Measurements from ENCODE around the gene CUL2.
"Not testable (repeated sequence)": the region's sequence is repeated elsewhere in the genome, so short reads cannot be mapped to it uniquely, and the experiment has no call there.

The CUL2 gene

DNA sequence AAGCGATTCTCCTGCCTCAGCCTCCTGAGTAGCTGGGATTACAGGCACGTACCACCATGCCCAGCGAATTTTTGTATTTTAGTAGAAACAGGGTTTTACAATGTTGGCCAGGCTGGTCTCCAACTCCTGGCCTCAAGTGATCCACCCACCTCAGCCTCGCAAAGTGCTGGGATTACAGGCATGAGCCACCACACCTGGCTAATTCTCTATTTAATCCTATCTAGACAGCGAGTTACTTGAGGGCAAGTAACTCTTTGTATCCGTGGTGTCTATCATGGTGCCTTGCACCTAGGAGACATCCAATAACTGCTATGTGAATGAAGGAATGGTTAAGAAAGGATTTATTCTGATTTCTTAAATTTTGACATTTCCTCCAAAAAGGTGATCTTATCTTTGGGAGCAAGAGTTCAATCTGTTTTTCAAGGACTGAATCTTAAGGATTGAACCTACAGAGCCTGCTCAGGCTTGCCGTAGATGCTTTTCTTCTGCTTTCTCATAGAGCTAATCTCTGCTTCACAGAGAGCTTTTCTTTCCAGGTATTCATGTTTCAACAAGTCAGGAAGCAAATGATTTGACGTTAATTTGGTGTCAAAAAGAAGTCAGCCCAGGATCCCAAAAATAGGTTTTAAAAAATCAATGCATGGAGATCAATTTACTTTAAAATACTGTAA is 101.6 kb downstream of the CUL2 start:
- Histone ChIP-seq H3K9me3 (peaks cover 32% of the 10 kb centered on the region), H3K9ac (no peak overlapping the region), H3K36me3 (no peaks in the 10 kb centered on the region), H4K20me1 (no peaks in the 10 kb centered on the region), H3K4me2 (no peak overlapping the region), H3K27me3 (no peaks in the 10 kb centered on the region), H3K27ac (no peak overlapping the region), H3K4me3 (no peak overlapping the region), H3K4me1 (no peaks in the 10 kb centered on the region)
- TF ChIP-seq Cebpa-rat (IDR thresholded peaks at IDR 0.05) = no peak

DNA sequence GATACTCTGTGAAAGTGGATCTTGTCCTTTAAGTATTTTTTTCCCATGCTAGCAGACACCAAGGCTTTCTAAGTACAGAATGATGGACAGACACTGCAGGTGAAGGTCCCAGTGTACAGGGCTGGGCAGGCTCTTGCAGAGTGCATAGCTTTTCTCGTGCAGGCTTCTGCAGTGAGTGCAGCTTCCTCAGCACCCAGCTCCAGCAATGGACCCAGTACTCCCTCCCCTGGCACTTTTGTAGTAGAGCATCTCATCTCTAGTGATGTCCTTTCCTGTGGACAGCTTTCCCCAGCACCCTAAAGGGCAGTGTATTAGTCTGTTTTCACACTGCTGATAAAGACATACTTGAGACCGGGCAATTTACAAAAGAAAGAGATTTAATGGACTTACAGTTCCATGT is 104.3 kb downstream of the CUL2 start:
- H3K9me3 ChIP-seq = peaks cover 42% of the 10 kb centered on the region
- H4K20me1 ChIP-seq = no peaks in the 10 kb centered on the region
- H3K4me2 ChIP-seq = no peak overlapping the region
- no peak overlapping the region for H3K4me3 ChIP-seq
- H3K27me3 ChIP-seq = no peaks in the 10 kb centered on the region
- no peak for TF ChIP-seq Cebpa-rat (IDR thresholded peaks at IDR 0.05)
- H3K9ac ChIP-seq = no peak overlapping the region
- H3K4me1 ChIP-seq = no peaks in the 10 kb centered on the region
- H3K27ac ChIP-seq = no peak overlapping the region
- H3K36me3 ChIP-seq = no peaks in the 10 kb centered on the region

DNA sequence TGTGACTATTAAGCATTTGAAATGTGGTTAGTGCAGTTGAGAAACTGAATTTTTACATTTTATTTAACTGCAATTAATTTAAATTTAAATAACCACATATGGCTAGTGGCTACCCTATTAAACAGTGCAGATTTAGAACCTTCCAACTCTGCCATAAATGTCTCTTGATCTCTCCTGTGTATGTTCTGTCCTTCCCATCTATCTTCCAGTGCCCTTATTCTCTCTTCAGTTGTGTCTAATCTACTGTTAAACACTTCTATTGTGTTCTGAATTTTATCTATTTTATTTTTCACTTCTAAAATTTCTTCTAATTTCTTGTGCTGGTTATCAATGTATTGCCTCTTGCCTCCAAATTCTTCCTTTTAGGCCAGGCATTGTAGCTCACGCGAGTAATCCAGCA is 105.0 kb downstream of the CUL2 start:
- H3K4me3 ChIP-seq = no peak overlapping the region
- H3K27me3 ChIP-seq = no peaks in the 10 kb centered on the region
- no peak overlapping the region for H3K27ac ChIP-seq
- H4K20me1 ChIP-seq = no peaks in the 10 kb centered on the region
- no peak overlapping the region for H3K9ac ChIP-seq
- no peak overlapping the region for H3K4me2 ChIP-seq
- H3K36me3 ChIP-seq = no peaks in the 10 kb centered on the region
- no peaks in the 10 kb centered on the region for H3K4me1 ChIP-seq
- peaks cover 42% of the 10 kb centered on the region for H3K9me3 ChIP-seq
- TF ChIP-seq Cebpa-rat (IDR thresholded peaks at IDR 0.05) = no peak

DNA sequence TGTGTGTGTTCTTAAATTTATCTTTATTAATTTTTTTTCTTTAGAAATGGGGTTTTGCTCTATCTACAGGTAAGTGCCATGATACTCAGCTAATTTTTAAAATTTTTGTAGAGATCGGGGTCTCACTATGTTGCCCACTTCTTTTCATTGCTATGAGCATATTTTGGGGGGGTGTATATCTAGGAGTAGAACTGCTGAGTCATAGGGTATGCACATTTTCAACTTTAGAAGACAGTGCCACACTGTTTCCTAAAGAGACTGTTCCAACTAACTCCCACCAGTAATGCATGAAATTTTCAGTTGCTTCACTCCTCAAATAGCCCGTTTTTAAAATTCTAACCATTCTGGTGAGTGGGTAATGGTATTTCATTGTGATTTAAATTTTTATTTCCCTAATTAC is 108.3 kb downstream of the CUL2 start:
- H3K4me2 ChIP-seq = no peak overlapping the region
- no peak overlapping the region for H3K9ac ChIP-seq
- no peaks in the 10 kb centered on the region for H3K4me1 ChIP-seq
- no peak overlapping the region for H3K27ac ChIP-seq
- TF ChIP-seq Cebpa-rat (IDR thresholded peaks at IDR 0.05) = no peak
- no peak overlapping the region for H3K4me3 ChIP-seq
- no peaks in the 10 kb centered on the region for H4K20me1 ChIP-seq
- peaks cover 50% of the 10 kb centered on the region for H3K9me3 ChIP-seq
- no peaks in the 10 kb centered on the region for H3K36me3 ChIP-seq
- no peaks in the 10 kb centered on the region for H3K27me3 ChIP-seq

- Histone ChIP-seq H3K9ac (no peak overlapping the region), H3K27me3 (no peaks in the 10 kb centered on the region), H3K9me3 (peaks cover 48% of the 10 kb centered on the region), H3K36me3 (no peaks in the 10 kb centered on the region), H4K20me1 (no peaks in the 10 kb centered on the region), H3K4me2 (no peak overlapping the region), H3K4me3 (no peak overlapping the region), H3K27ac (no peak overlapping the region), H3K4me1 (peaks cover 4% of the 10 kb centered on the region; the same call in 1 of the 2 replicates)
- no peak for TF ChIP-seq Cebpa-rat (IDR thresholded peaks at IDR 0.05)
These were observed 110.2 kb downstream of the CUL2 start for GRCh38 chr10:34979938-34980337.

DNA sequence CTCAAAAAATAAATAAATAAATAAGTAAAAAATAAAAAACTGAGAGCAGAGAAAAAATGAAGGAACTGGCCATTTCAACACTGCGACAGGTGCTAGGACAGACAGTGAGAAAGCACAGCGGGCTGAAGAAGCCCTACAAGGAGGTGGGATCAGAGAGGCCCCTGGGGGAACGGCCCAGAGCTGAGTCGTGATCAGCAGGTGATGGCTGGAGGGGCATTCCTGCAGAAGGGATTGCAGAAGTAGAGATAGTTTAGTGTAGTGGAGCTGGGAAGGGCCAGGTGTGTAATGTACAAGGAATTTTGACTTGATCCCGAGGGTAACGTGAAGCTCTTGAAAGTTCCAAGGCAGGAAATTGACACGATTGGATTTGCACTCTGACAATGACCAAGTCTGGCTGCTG is 112.1 kb downstream of the CUL2 start:
- H3K36me3 ChIP-seq = no peaks in the 10 kb centered on the region
- H3K27me3 ChIP-seq = no peaks in the 10 kb centered on the region
- no peak overlapping the region for H3K4me3 ChIP-seq
- no peak for TF ChIP-seq Cebpa-rat (IDR thresholded peaks at IDR 0.05)
- peaks cover 4% of the 10 kb centered on the region; the same call in 1 of the 2 replicates for H3K4me1 ChIP-seq
- H3K9me3 ChIP-seq = peaks cover 46% of the 10 kb centered on the region
- no peaks in the 10 kb centered on the region for H4K20me1 ChIP-seq
- H3K27ac ChIP-seq = no peak overlapping the region
- H3K4me2 ChIP-seq = no peak overlapping the region
- no peak overlapping the region for H3K9ac ChIP-seq

DNA sequence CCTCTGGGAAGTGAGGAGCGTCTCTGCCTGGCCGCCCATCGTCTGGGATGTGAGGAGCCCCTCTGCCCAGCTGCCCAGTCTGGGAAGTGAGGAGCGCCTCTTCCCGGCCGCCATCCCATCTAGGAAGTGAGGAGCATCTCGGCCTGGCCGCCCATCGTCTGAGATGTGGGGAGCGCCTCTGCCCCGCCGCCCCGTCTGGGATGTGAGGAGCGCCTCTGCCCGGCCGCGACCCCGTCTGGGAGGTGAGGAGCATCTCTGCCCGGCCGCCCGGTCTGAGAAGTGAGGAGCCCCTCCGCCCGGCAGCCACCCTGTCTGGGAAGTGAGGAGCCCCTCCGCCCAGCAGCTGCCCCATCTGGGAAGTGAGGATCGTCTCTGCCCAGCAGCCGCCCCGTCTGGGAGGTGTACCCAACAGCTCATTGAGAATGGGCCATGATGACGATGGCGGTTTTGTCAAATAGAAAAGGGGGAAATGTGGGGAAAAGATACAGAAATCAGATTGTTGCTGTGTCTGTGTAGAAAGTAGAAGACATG is 113.7 kb downstream of the CUL2 start:
- not testable (repeated sequence) for H4K20me1 ChIP-seq, H3K4me2 ChIP-seq, H3K9ac ChIP-seq, H3K27me3 ChIP-seq, H3K4me1 ChIP-seq, H3K4me3 ChIP-seq, H3K36me3 ChIP-seq, H3K27ac ChIP-seq
- H3K9me3 ChIP-seq = peaks cover 40% of the 10 kb centered on the region

DNA sequence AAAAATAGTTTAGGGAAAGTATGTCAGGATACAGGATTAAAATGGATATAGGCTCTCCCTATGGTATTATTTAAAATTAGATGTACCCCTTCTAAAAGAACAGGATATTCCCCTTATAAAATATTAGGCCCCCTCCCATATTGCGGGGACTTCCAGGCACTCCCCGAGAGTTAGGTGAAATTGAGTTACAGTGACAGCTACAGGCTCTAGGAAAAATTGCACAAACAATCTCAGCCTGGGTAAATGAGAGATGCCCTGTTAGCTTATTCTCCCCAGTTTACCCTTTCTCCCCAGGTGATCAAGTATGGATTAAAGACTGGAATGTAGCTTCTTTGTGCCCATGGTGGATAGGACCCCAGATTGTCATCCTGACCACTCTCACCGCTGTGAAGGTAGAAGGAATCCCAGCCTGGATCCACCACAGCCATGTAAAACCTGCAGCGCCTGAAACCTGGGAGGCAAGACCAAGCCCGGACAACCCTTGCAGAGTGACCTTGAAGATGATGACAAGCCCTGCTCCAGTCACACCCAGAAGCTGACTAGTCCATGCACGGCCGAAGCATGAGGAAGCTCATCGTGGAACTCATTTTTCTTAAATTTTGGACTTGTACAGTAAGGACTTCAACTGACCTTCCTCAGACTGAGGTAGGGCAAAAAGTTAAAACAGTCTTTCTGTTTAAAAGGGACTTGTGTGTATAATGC is 115.6 kb downstream of the CUL2 start:
- not testable (repeated sequence) for H3K27ac ChIP-seq, H3K4me3 ChIP-seq, H3K4me2 ChIP-seq, H4K20me1 ChIP-seq, H3K4me1 ChIP-seq, H3K27me3 ChIP-seq, H3K9ac ChIP-seq, H3K36me3 ChIP-seq
- peaks cover 40% of the 10 kb centered on the region for H3K9me3 ChIP-seq

- not testable (repeated sequence) for H3K4me1 ChIP-seq
These were observed 116.4 kb downstream of the CUL2 start for GRCh38 chr10:34973757-34974156.

GRCh38 chr10:34973121-34973520 is 117.0 kb downstream of the CUL2 start:
- H3K4me2 ChIP-seq, H3K4me3 ChIP-seq, H3K9ac ChIP-seq, H4K20me1 ChIP-seq, H3K27ac ChIP-seq, H3K27me3 ChIP-seq, H3K4me1 ChIP-seq, H3K36me3 ChIP-seq: not testable (repeated sequence)
- peaks cover 39% of the 10 kb centered on the region for H3K9me3 ChIP-seq

More at GRCh38 chr10:34973757-34974156, 116.4 kb downstream of the CUL2 start:
- not testable (repeated sequence) for H3K4me2 ChIP-seq, H3K36me3 ChIP-seq, H3K4me3 ChIP-seq, H3K27me3 ChIP-seq, H3K9ac ChIP-seq, H4K20me1 ChIP-seq, H3K27ac ChIP-seq
- H3K9me3 ChIP-seq = peaks cover 40% of the 10 kb centered on the region

GRCh38 chr10:34972591-34972990 is 117.5 kb downstream of the CUL2 start:
- H3K36me3 ChIP-seq, H3K4me1 ChIP-seq, H3K9ac ChIP-seq, H3K27ac ChIP-seq, H4K20me1 ChIP-seq, H3K27me3 ChIP-seq, H3K4me3 ChIP-seq, H3K4me2 ChIP-seq: not testable (repeated sequence)
- peaks cover 37% of the 10 kb centered on the region for H3K9me3 ChIP-seq

DNA sequence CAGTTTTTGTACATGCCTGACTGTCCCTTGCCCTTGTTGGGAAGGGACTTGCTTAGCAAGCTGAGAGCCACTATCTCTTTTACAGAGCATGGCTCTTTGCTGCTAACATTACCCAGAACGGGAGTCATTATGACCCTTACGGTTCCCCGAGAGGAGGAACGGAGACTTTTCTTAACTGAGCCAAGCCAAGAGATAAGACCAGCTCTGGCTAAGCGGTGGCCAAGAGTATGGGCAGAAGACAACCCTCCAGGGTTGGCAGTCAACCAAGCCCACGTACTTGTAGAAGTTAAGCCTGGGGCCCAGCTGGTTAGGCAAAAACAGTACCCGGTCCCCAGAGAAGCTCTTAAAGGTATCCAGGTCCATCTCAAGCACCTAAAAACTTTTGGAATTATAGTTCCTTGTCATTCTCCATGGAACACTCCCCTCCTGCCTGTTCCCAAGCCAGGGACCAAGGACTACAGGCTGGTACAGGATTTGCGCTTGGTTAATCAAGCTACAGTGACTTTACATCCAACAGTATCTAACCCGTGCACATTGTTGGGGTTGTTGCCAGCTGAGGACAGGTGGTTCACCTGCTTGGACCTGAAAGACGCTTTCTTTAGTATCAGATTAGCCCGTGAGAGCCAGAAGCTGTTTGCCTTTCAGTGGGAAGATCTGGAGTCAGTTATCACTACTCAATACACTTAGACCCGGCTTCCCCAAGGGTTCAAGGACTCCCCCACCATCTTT is 118.4 kb downstream of the CUL2 start:
- not testable (repeated sequence) for H3K9ac ChIP-seq

More for the DNA sequence above, 118.4 kb downstream of the CUL2 start:
- not testable (repeated sequence) for H3K4me3 ChIP-seq, H3K27me3 ChIP-seq, H4K20me1 ChIP-seq, H3K4me2 ChIP-seq, H3K4me1 ChIP-seq, H3K27ac ChIP-seq, H3K36me3 ChIP-seq
- peaks cover 31% of the 10 kb centered on the region for H3K9me3 ChIP-seq
